ENCODE measurements around the gene NT5C3A. TPM values are rescaled to one million over a fixed set of nuclear protein-coding genes. Genes with fewer than 3 reads are reported as not detected.
A peak's percentile ranks its signal among the peaks of the same experiment; 100 is the strongest.

The NT5C3A gene
- total and polyA plus RNA-seq, 2 of the 13 experiments (the other 11 are each of a cell fraction or from before 2014, with no cell fraction given), result 16.9 to 34.0 TPM

- TF ChIP-seq ZNF576 (CRISPR knock-in tag; IDR thresholded peaks at IDR 0.05) (no peak), ZNF598 (CRISPR knock-in tag; IDR thresholded peaks at IDR 0.05; ENCODE audit: borderline replicate concordance) (no peak), U2AF2 (IDR thresholded peaks at IDR 0.05; ENCODE audit: low read depth, low read length) (no peak), ZNF790 (CRISPR knock-in tag; IDR thresholded peaks at IDR 0.05; ENCODE audit: borderline replicate concordance) (no peak), ZMYM4 (CRISPR knock-in tag; IDR thresholded peaks at IDR 0.05) (no peak), JUN (CRISPR knock-in tag; IDR thresholded peaks at IDR 0.05) (no peak), ZKSCAN5 (CRISPR knock-in tag; IDR thresholded peaks at IDR 0.05) (no peak), ZFP62 (CRISPR knock-in tag; IDR thresholded peaks at IDR 0.05) (no peak), CREB1 (IDR thresholded peaks at IDR 0.05) (peak; percentile 95), CREB1 (CRISPR knock-in tag; IDR thresholded peaks at IDR 0.05) (no peak), ZNF597 (CRISPR knock-in tag; IDR thresholded peaks at IDR 0.05) (no peak), ZFYVE20 (CRISPR knock-in tag; IDR thresholded peaks at IDR 0.05; ENCODE audit: borderline replicate concordance, low read depth) (no peak), AGO1 (IDR thresholded peaks at IDR 0.05; ENCODE audit: low read depth, low read length, poor library complexity, severe bottlenecking) (no peak)
These were observed 47.2 kb upstream of the NT5C3A start (continued) for GRCh38 chr7:33109758-33110238.

Measured in HepG2 (cell line).